OCI-LY1 (cell line): ENCODE results near the gene SLC38A8.

ENCODE experiments used
- EZH2 ChIP-seq: fragments of 200-600 bp; sonication (generic), shearing (Covaris generic); IDR thresholded peaks from 2 replicates; pipeline ENCODE4 v1.8.0; 2017; ENCODE audit warnings: borderline replicate concordance, mixed run types, mild to moderate bottlenecking, antibody characterized with exemption, low read length, moderate library complexity, mixed read lengths
- TF ChIP-seq, protein P1 (sequence below): fragments of 200-600 bp; sonication (generic), shearing (Covaris generic); IDR thresholded peaks from 2 replicates; pipeline ENCODE4 v1.5.1; 2017; ENCODE audit warnings: mild to moderate bottlenecking, antibody characterized with exemption, low read length, moderate library complexity, mixed read lengths

GRCh38 chr16:83994087-83994486 is 48.5 kb downstream of the SLC38A8 start:
- TF ChIP-seq, protein P1, sequence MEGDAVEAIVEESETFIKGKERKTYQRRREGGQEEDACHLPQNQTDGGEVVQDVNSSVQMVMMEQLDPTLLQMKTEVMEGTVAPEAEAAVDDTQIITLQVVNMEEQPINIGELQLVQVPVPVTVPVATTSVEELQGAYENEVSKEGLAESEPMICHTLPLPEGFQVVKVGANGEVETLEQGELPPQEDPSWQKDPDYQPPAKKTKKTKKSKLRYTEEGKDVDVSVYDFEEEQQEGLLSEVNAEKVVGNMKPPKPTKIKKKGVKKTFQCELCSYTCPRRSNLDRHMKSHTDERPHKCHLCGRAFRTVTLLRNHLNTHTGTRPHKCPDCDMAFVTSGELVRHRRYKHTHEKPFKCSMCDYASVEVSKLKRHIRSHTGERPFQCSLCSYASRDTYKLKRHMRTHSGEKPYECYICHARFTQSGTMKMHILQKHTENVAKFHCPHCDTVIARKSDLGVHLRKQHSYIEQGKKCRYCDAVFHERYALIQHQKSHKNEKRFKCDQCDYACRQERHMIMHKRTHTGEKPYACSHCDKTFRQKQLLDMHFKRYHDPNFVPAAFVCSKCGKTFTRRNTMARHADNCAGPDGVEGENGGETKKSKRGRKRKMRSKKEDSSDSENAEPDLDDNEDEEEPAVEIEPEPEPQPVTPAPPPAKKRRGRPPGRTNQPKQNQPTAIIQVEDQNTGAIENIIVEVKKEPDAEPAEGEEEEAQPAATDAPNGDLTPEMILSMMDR, result no peak
- TF ChIP-seq EZH2, result no peak
